ENCODE data around the gene LCLAT1. TPM values are rescaled to one million over a fixed set of nuclear protein-coding genes. Genes with fewer than 3 reads are reported as not detected.

LCLAT1 gene
- total RNA-seq, 1 experiment from 2014 or later = 32.9 TPM

GRCh38 chr2:30689496-30690125, 242.6 kb downstream of the LCLAT1 start:
- Mint-ChIP-seq H3K9me3 (no peaks in the 10 kb centered on the region), H3K36me3 (ENCODE audit: insufficient read depth in 1 of 3, low read depth in 3 of 3) (no peaks in the 10 kb centered on the region; a peak in 1 of 7 replicates), H3K27ac (no peak overlapping the region; a peak in 1 of 7 replicates), H3K4me1 (peaks cover 9 to 12% of the 10 kb centered on the region in 2 experiments; a peak in 3 of 4 replicates), H3K4me3 (no peak overlapping the region), H3K27me3 (ENCODE audit: low read depth) (peaks cover 1% of the 10 kb centered on the region)
- no peaks in the 10 kb centered on the region for H4K20me1 ChIP-seq (ENCODE audit: control insufficient read depth, insufficient read depth, insufficient read length)
- H2BK5ac ChIP-seq (ENCODE audit: insufficient read length, low read length) = no peak overlapping the region
- no peak for DNase-seq
- H3K4me2 ChIP-seq (ENCODE audit: insufficient read depth, insufficient read length, low read length) = no peak overlapping the region
- H3K23me2 ChIP-seq (ENCODE audit: insufficient read length, low read depth, low read length, poor library complexity, severe bottlenecking) = no peaks in the 10 kb centered on the region
- no peak overlapping the region for H3K9ac ChIP-seq (ENCODE audit: extremely low read depth, insufficient read length, low read length)
- H4K5ac ChIP-seq (ENCODE audit: insufficient read length, low read depth, low read length) = no peak overlapping the region
- H3K23ac ChIP-seq (ENCODE audit: insufficient read length, low read depth, low read length) = no peak overlapping the region
- no peak overlapping the region for H3T11ph ChIP-seq (ENCODE audit: low read length)
- H2BK20ac ChIP-seq (ENCODE audit: low read depth, low read length, poor library complexity, severe bottlenecking) = no peak overlapping the region
- H2BK15ac ChIP-seq (ENCODE audit: low read depth, low read length) = no peak overlapping the region
- no peak overlapping the region for H4K91ac ChIP-seq (ENCODE audit: insufficient read length, low read depth, low read length)
- H3K4ac ChIP-seq (ENCODE audit: low read depth, low read length) = no peak overlapping the region
- no peaks in the 10 kb centered on the region; the same call in 1 of the 2 replicates for H3K27me3 ChIP-seq (ENCODE audit: insufficient read depth, low read length)
- WGBS (ENCODE audit: extremely low coverage, insufficient read length, low lambda C conversion rate) = no CpG with 5 or more reads among the region's 6 CpGs
- TF ChIP-seq, protein P1, sequence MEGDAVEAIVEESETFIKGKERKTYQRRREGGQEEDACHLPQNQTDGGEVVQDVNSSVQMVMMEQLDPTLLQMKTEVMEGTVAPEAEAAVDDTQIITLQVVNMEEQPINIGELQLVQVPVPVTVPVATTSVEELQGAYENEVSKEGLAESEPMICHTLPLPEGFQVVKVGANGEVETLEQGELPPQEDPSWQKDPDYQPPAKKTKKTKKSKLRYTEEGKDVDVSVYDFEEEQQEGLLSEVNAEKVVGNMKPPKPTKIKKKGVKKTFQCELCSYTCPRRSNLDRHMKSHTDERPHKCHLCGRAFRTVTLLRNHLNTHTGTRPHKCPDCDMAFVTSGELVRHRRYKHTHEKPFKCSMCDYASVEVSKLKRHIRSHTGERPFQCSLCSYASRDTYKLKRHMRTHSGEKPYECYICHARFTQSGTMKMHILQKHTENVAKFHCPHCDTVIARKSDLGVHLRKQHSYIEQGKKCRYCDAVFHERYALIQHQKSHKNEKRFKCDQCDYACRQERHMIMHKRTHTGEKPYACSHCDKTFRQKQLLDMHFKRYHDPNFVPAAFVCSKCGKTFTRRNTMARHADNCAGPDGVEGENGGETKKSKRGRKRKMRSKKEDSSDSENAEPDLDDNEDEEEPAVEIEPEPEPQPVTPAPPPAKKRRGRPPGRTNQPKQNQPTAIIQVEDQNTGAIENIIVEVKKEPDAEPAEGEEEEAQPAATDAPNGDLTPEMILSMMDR (conservative IDR thresholded peaks at IDR 0.05) = no peak
- H3K79me2 ChIP-seq (ENCODE audit: insufficient read depth, low read length) = no peaks in the 10 kb centered on the region
- no peaks in the 10 kb centered on the region for H3K9me3 ChIP-seq (ENCODE audit: control insufficient read depth, low read depth, low read length)
- no peak overlapping the region for H2BK120ac ChIP-seq (ENCODE audit: low read depth, low read length, poor library complexity, severe bottlenecking)
- H3K18ac ChIP-seq (ENCODE audit: insufficient read length, low read depth, low read length) = no peak overlapping the region
- H3K14ac ChIP-seq (ENCODE audit: insufficient read depth, low read length) = no peak overlapping the region
- no peak overlapping the region for H2AK5ac ChIP-seq (ENCODE audit: insufficient read length, low read length)
- no peak overlapping the region for H3K56ac ChIP-seq (ENCODE audit: insufficient read length, low read depth, low read length)
- H2AFZ ChIP-seq (ENCODE audit: low read length) = no peak overlapping the region
- no peaks in the 10 kb centered on the region for H3K4me1 ChIP-seq (ENCODE audit: insufficient read depth, low read length)
- no peak overlapping the region for H4K8ac ChIP-seq (replicated peaks; ENCODE audit: insufficient read length, low read depth, low read length)
- H3K79me1 ChIP-seq (ENCODE audit: insufficient read depth, low read depth, low read length, poor library complexity, severe bottlenecking) = no peaks in the 10 kb centered on the region
- H2BK12ac ChIP-seq (ENCODE audit: insufficient read length, low read depth, low read length) = no peak overlapping the region
- H3K27ac ChIP-seq (ENCODE audit: insufficient read length, low read depth, low read length) = no peak overlapping the region

Measured in H9 (cell line).